ENCODE measurements around the gene PRRX1.

DNA sequence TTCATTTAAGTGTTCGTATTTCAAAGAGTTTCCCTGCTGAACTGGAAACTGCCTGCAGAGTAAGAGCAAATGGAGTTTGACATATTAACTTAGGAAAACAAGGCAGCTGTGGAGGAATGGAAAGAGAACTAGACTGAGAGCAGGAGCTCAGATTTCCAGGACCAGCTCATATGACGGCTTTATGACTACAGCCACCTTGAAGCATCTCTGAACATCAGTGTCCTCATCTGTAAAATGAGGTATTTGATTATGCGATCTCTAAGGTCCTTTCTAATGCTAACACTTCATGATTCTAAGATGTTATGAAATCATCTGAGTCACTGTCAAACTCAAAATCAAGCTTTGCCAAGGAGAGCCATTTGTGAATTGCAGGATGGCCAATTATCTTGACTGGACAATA is 112.3 kb downstream of the PRRX1 start:
- TF ChIP-seq, protein P1, sequence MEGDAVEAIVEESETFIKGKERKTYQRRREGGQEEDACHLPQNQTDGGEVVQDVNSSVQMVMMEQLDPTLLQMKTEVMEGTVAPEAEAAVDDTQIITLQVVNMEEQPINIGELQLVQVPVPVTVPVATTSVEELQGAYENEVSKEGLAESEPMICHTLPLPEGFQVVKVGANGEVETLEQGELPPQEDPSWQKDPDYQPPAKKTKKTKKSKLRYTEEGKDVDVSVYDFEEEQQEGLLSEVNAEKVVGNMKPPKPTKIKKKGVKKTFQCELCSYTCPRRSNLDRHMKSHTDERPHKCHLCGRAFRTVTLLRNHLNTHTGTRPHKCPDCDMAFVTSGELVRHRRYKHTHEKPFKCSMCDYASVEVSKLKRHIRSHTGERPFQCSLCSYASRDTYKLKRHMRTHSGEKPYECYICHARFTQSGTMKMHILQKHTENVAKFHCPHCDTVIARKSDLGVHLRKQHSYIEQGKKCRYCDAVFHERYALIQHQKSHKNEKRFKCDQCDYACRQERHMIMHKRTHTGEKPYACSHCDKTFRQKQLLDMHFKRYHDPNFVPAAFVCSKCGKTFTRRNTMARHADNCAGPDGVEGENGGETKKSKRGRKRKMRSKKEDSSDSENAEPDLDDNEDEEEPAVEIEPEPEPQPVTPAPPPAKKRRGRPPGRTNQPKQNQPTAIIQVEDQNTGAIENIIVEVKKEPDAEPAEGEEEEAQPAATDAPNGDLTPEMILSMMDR (conservative IDR thresholded peaks at IDR 0.05; ENCODE audit: low read depth, low read length), result no peak
- TF ChIP-seq EZH2 (IDR thresholded peaks at IDR 0.05; ENCODE audit: borderline replicate concordance, low read depth, low read length, poor library complexity, severe bottlenecking), result no peak
